IMR-90 (cell line): ENCODE measurements around the gene HDDC3. TPM values are rescaled to one million over a fixed set of nuclear protein-coding genes. Genes with fewer than 3 reads are reported as not detected.

Experiments used
- ATAC-seq: fragments of 200-7000 bp; cut with Tn5 transposase; 2 replicates; pipeline ENCODE4 v1.9.1; 2020; ENCODE audit warnings: low read depth, mild to moderate bottlenecking, moderate library complexity
- BruUV-seq: library from RNA; stranded (reverse); fragments of 400-500 nt; replicated peaks from 2 replicates; lab custom pipeline; 2021; lab: Mats Ljungman, UMichigan
- CTCF ChIA-PET: fragments of 300-600 bp; formaldehyde crosslinking; extraction: SDS; loops from one replicate; lab custom pipeline; 2021; ENCODE audit warnings: antibody characterized with exemption; lab: Yijun Ruan, JAX
- POLR2A ChIA-PET: fragments of 300-600 bp; sonication (Branson Sonifier 250); formaldehyde crosslinking; loops from one replicate; lab custom pipeline; 2022; ENCODE audit warnings: antibody characterized with exemption; ENCODE audit not compliant: unreplicated experiment; lab: Charles Lee
- DNase-seq: peaks from one replicate; pipeline ENCODE4 v3.0.0; 2013
- H2AFZ ChIP-seq: replicated peaks from 2 replicates; pipeline ENCODE3; 2013; ENCODE audit warnings: low read length, mild to moderate bottlenecking; ENCODE audit not compliant: poor library complexity
- H2AK5ac ChIP-seq: 2 replicates; pipeline ENCODE4 v1.6.1; 2013; ENCODE audit warnings: low read depth, low read length, inconsistent platforms
- H2AK9ac ChIP-seq: replicated peaks from 2 replicates; pipeline ENCODE3; 2013; ENCODE audit warnings: mild to moderate bottlenecking, low read depth, low read length, moderate library complexity; ENCODE audit not compliant: poor library complexity
- H2BK120ac ChIP-seq: 2 replicates; pipeline ENCODE4 v1.6.1; 2013; ENCODE audit warnings: low read depth, low read length, inconsistent platforms
- H2BK15ac ChIP-seq: 3 replicates; pipeline ENCODE4 v1.6.1; 2013; ENCODE audit warnings: low read depth, low read length, inconsistent platforms
- H2BK20ac ChIP-seq: 2 replicates; pipeline ENCODE4 v1.6.1; 2013; ENCODE audit warnings: low read depth, mild to moderate bottlenecking, inconsistent platforms, low read length, moderate library complexity
- H2BK5ac ChIP-seq: 2 replicates; pipeline ENCODE4 v1.6.1; 2013; ENCODE audit warnings: mild to moderate bottlenecking, low read depth, low read length, inconsistent platforms; ENCODE audit not compliant: poor library complexity, severe bottlenecking
- H3K14ac ChIP-seq: replicated peaks from 2 replicates; pipeline ENCODE4 v1.6.1; 2013; ENCODE audit warnings: low read depth, low read length, inconsistent platforms
- H3K18ac ChIP-seq: 2 replicates; pipeline ENCODE4 v1.6.1; 2013; ENCODE audit warnings: low read depth, low read length, control low read depth
- H3K23ac ChIP-seq: 2 replicates; pipeline ENCODE4 v1.6.1; 2013; ENCODE audit warnings: low read depth, low read length, inconsistent platforms
- H3K27ac ChIP-seq: 2 replicates; pipeline ENCODE4 v1.5.1; 2013; ENCODE audit warnings: mild to moderate bottlenecking, control low read depth, low read length; ENCODE audit not compliant: insufficient read depth
- H3K27me3 ChIP-seq: 2 replicates; pipeline ENCODE4 v1.6.1; 2013; ENCODE audit warnings: low read length; ENCODE audit not compliant: control insufficient read depth, insufficient read depth
- H3K36me3 ChIP-seq: 2 replicates; pipeline ENCODE4 v1.6.1; 2013; ENCODE audit warnings: low read length, mixed read lengths; ENCODE audit not compliant: control insufficient read depth, insufficient read depth
- H3K4ac ChIP-seq: 2 replicates; pipeline ENCODE4 v1.6.1; 2013; ENCODE audit warnings: low read depth, low read length, inconsistent platforms
- H3K4me1 ChIP-seq: 2 replicates; pipeline ENCODE4 v1.6.1; 2013; ENCODE audit warnings: low read length, mixed read lengths; ENCODE audit not compliant: control insufficient read depth, insufficient read depth
- H3K4me2 ChIP-seq: 2 replicates; pipeline ENCODE4 v1.6.1; 2013; ENCODE audit warnings: low read depth, mild to moderate bottlenecking, control low read depth, low read length, moderate library complexity
- H3K4me3 ChIP-seq: 2 replicates; pipeline ENCODE4 v1.5.1; 2013; ENCODE audit warnings: low read depth, mild to moderate bottlenecking, control low read depth, low read length, moderate library complexity; ENCODE audit not compliant: insufficient read depth
- H3K56ac ChIP-seq: 2 replicates; pipeline ENCODE4 v1.6.1; 2013; ENCODE audit warnings: low read length, inconsistent platforms; ENCODE audit not compliant: insufficient read depth; ENCODE audit errors: extremely low read depth
- H3K79me1 ChIP-seq, 2 experiments: 2 replicates each; pipeline ENCODE4 v1.6.1; 2013; ENCODE audit warnings: low read length in 2 of 2, inconsistent platforms in 1 of 2, low read depth in 1 of 2
- H3K9ac ChIP-seq: 2 replicates; pipeline ENCODE4 v1.6.1; 2013; ENCODE audit warnings: low read depth, low read length, control low read depth
- H3K9me1 ChIP-seq: 2 replicates; pipeline ENCODE4 v1.6.1; 2013; ENCODE audit warnings: low read length, inconsistent platforms; ENCODE audit not compliant: insufficient read depth
- H3K9me3 ChIP-seq: 2 replicates; pipeline ENCODE4 v1.6.1; 2013; ENCODE audit warnings: low read length; ENCODE audit not compliant: control insufficient read depth, insufficient read depth
- H4K20me1 ChIP-seq: 2 replicates; pipeline ENCODE4 v1.6.1; 2013; ENCODE audit warnings: low read length, inconsistent platforms; ENCODE audit not compliant: insufficient read depth
- H4K5ac ChIP-seq: 2 replicates; pipeline ENCODE4 v1.6.1; 2013; ENCODE audit warnings: mild to moderate bottlenecking, low read depth, low read length, control low read depth
- H4K8ac ChIP-seq, 2 experiments: 2 replicates each; pipeline ENCODE4 v1.6.1; 2013; ENCODE audit warnings: low read depth in 2 of 2, low read length in 2 of 2, control low read depth in 1 of 2, inconsistent platforms in 1 of 2
- H4K91ac ChIP-seq: 2 replicates; pipeline ENCODE4 v1.6.1; 2013; ENCODE audit warnings: low read depth, low read length, inconsistent platforms; ENCODE audit not compliant: insufficient read depth
- BHLHE40 ChIP-seq: fragments of 150-350 bp; IDR thresholded peaks from 2 replicates; pipeline ENCODE4 v1.6.1; 2016; ENCODE audit warnings: mild to moderate bottlenecking, low read depth, low read length
- CEBPB ChIP-seq: IDR thresholded peaks from 2 replicates; pipeline ENCODE4 v1.6.1; 2012; ENCODE audit warnings: low read depth, low read length, improper control_type of control experiment
- CHD1 ChIP-seq: IDR thresholded peaks from 2 replicates; pipeline ENCODE4 v1.6.1; 2012; ENCODE audit warnings: low read depth, low read length, improper control_type of control experiment
- FOS ChIP-seq: fragments of 150-350 bp; IDR thresholded peaks from 2 replicates; pipeline ENCODE4 v1.6.1; 2016; ENCODE audit warnings: low read depth, low read length
- MAFK ChIP-seq: IDR thresholded peaks from 2 replicates; pipeline ENCODE4 v1.6.1; 2012; ENCODE audit warnings: low read depth, low read length, improper control_type of control experiment
- MAZ ChIP-seq: IDR thresholded peaks from 2 replicates; pipeline ENCODE4 v1.6.1; 2012; ENCODE audit warnings: low read depth, mild to moderate bottlenecking, low read length, improper control_type of control experiment, moderate library complexity, borderline replicate concordance
- MXI1 ChIP-seq: IDR thresholded peaks from 2 replicates; pipeline ENCODE4 v1.6.1; 2012; ENCODE audit warnings: low read depth, mild to moderate bottlenecking, low read length, moderate library complexity, borderline replicate concordance
- NFE2L2 ChIP-seq: fragments of 150-350 bp; IDR thresholded peaks from 2 replicates; pipeline ENCODE4 v1.6.1; 2016; ENCODE audit warnings: low read depth, mild to moderate bottlenecking, low read length
- POLR2A ChIP-seq: IDR thresholded peaks from 2 replicates; pipeline ENCODE4 v1.6.1; 2012; ENCODE audit warnings: mild to moderate bottlenecking, low read depth, low read length
- RAD21 ChIP-seq: IDR thresholded peaks from 2 replicates; pipeline ENCODE4 v1.6.1; 2012; ENCODE audit warnings: low read length, improper control_type of control experiment
- RCOR1 ChIP-seq: IDR thresholded peaks from 2 replicates; pipeline ENCODE4 v1.6.1; 2012; ENCODE audit warnings: mild to moderate bottlenecking, low read length, improper control_type of control experiment; ENCODE audit not compliant: insufficient replicate concordance
- RFX5 ChIP-seq: IDR thresholded peaks from 2 replicates; pipeline ENCODE4 v1.8.0; 2012; ENCODE audit warnings: low read depth, mild to moderate bottlenecking, low read length, moderate library complexity
- SMC3 ChIP-seq: fragments of 150-350 bp; IDR thresholded peaks from 2 replicates; pipeline ENCODE4 v1.6.1; 2016; ENCODE audit warnings: low read depth, mild to moderate bottlenecking, antibody characterized with exemption, low read length, moderate library complexity
- USF2 ChIP-seq: fragments of 150-350 bp; IDR thresholded peaks from 2 replicates; pipeline ENCODE4 v1.6.1; 2017; ENCODE audit warnings: mild to moderate bottlenecking, antibody characterized with exemption, low read length, low read depth
- WGBS, 2 experiments: methylation state at CpG; one replicate each; pipeline versions ENCODE4 v1.1.5 to v1.1.7; 2013; ENCODE audit warnings: missing lambda C conversion rate in 2 of 2; ENCODE audit not compliant: insufficient read length in 1 of 2; ENCODE audit errors: extremely low coverage in 2 of 2; 5-methylcytosine and 5-hydroxymethylcytosine counted together
- dilution Hi-C: fragments of 300-500 bp; cut with HindIII; formaldehyde crosslinking; loops from one replicate; pipeline ENCODE4 v1.14.3; 2018; ENCODE audit warnings: low sequenced_read_pairs; ENCODE audit not compliant: unreplicated experiment
- in situ Hi-C: fragments of 300-500 bp; cut with MboI; formaldehyde crosslinking; loops from 3 replicates; pipeline ENCODE4 v1.14.3; 2019; ENCODE audit warnings: low sequenced_read_pairs, inconsistent platforms, mixed read lengths
- intact Hi-C: fragments of 100-400 bp; cut with micrococcal nuclease; formaldehyde crosslinking; loops from 2 replicates; pipeline ENCODE4 v1.10.0; 2022
- polyA plus RNA-seq, 3 experiments: library from polyadenylated mRNA; depleted of rRNA; stranded (reverse); fragments of >200 nt; gene quantifications; 2 replicates each; pipeline ENCODE4 v1.2.3, GENCODE V29; 2012; ENCODE audit warnings: low replicate concordance in 1 of 3
- total RNA-seq: library from RNA; depleted of rRNA; stranded (reverse); fragments of >200 nt; gene quantifications from 2 replicates; pipeline ENCODE4 v1.2.3, GENCODE V29; 2012
- TF ChIP-seq, protein P1 (sequence below): conservative IDR thresholded peaks from 2 replicates; pipeline ENCODE4 v1.5.1; 2012; ENCODE audit warnings: mild to moderate bottlenecking, low read depth, low read length, improper control_type of control experiment

HDDC3 gene
- total and polyA plus RNA-seq, 2 of the 4 experiments (the other 2 are of a cell fraction), result 7.9 to 10.7 TPM

DNA sequence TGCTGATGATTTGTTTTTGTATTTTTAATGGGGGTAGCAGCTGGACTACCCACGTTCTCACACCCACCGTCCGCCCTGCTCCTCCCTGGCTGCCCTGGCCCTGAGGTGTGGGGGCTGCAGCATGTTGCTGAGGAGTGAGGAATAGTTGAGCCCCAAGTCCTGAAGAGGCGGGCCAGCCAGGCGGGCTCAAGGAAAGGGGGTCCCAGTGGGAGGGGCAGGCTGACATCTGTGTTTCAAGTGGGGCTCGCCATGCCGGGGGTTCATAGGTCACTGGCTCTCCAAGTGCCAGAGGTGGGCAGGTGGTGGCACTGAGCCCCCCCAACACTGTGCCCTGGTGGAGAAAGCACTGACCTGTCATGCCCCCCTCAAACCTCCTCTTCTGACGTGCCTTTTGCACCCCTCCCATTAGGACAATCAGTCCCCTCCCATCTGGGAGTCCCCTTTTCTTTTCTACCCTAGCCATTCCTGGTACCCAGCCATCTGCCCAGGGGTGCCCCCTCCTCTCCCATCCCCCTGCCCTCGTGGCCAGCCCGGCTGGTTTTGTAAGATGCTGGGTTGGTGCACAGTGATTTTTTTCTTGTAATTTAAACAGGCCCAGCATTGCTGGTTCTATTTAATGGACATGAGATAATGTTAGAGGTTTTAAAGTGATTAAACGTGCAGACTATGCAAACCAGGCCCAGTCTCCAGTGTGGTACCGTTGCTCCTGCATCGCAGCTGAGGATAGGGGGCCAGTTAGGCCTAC, 49.4 kb downstream of the HDDC3 start:
- Histone ChIP-seq H4K5ac (peak overlapping the region; percentile 74), H4K8ac (peak overlapping the region; percentile 93 to 99; a peak in 3 of 4 replicates), H3K4me1 (peaks cover 16% of the 10 kb centered on the region), H3K4me2 (no peak overlapping the region), H3K23ac (no peak overlapping the region), H3K56ac (no peak overlapping the region), H2BK20ac (no peak overlapping the region), H2AFZ (no peak overlapping the region), H3K9ac (no peak overlapping the region), H2BK15ac (no peak overlapping the region), H3K27ac (peak overlapping the region; percentile 67), H3K14ac (no peak overlapping the region), H4K20me1 (no peaks in the 10 kb centered on the region), H3K9me3 (no peaks in the 10 kb centered on the region), H2BK5ac (no peak overlapping the region), H3K36me3 (peaks cover 38% of the 10 kb centered on the region), H3K4me3 (no peak overlapping the region), H2BK120ac (no peak overlapping the region), H2AK5ac (peak overlapping the region; percentile 65; the same call in 1 of the 2 replicates), H3K9me1 (no peaks in the 10 kb centered on the region), H3K18ac (no peak overlapping the region), H3K27me3 (no peaks in the 10 kb centered on the region), H2AK9ac (no peak overlapping the region), H3K4ac (peak overlapping the region; percentile 71; the same call in 1 of the 2 replicates), H3K79me1 (peaks cover 9 to 16% of the 10 kb centered on the region in 2 experiments; a peak in 3 of 4 replicates), H4K91ac (0 out of 2 replicates have a peak overlapping the region, but pooled peaks have one; percentile 25)
- WGBS, 2 experiments, result 100% methylated on average over 1 of the region's 13 CpGs; no CpG with 5 or more reads in 1 of the 2 experiments
- dilution Hi-C loops (no loop called here), intact Hi-C loops (no loop called here), in situ Hi-C loops (loop anchor here (10.0 to 25.0 kb wide), 2 partner anchors 388 to 571 kb away; no protein-coding TSS in a partner anchor)
- BruUV-seq, result no TSS peak
- DNase-seq, result no peak
- ChIA-PET POLR2A (no interaction called here), CTCF (no interaction called here)
- no peak for ATAC-seq
- TF ChIP-seq MAFK (no peak), CEBPB (no peak), RCOR1 (no peak), NFE2L2 (no peak), MXI1 (no peak), FOS (no peak), RAD21 (no peak), RFX5 (no peak), POLR2A (no peak), USF2 (no peak), SMC3 (no peak), MAZ (no peak), CHD1 (no peak), BHLHE40 (no peak)
- TF ChIP-seq, protein P1, sequence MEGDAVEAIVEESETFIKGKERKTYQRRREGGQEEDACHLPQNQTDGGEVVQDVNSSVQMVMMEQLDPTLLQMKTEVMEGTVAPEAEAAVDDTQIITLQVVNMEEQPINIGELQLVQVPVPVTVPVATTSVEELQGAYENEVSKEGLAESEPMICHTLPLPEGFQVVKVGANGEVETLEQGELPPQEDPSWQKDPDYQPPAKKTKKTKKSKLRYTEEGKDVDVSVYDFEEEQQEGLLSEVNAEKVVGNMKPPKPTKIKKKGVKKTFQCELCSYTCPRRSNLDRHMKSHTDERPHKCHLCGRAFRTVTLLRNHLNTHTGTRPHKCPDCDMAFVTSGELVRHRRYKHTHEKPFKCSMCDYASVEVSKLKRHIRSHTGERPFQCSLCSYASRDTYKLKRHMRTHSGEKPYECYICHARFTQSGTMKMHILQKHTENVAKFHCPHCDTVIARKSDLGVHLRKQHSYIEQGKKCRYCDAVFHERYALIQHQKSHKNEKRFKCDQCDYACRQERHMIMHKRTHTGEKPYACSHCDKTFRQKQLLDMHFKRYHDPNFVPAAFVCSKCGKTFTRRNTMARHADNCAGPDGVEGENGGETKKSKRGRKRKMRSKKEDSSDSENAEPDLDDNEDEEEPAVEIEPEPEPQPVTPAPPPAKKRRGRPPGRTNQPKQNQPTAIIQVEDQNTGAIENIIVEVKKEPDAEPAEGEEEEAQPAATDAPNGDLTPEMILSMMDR, result no peak
